ENCODE measurements around the gene TMOD3. TPM values are rescaled to one million over a fixed set of nuclear protein-coding genes. Genes with fewer than 3 reads are reported as not detected.

The TMOD3 gene
- total and polyA plus RNA-seq, 2 of the 4 experiments (the other 2 are of a cell fraction) = 10.7 to 22.0 TPM

GRCh38 chr15:51781506-51781905 lies 47.9 kb upstream of the TMOD3 start:
- H3K14ac ChIP-seq (replicated peaks; ENCODE audit: low read depth, low read length) = no peak overlapping the region
- no peaks in the 10 kb centered on the region for H4K20me1 ChIP-seq (ENCODE audit: insufficient read depth, low read length)
- no peaks in the 10 kb centered on the region for H3K27me3 ChIP-seq (ENCODE audit: control insufficient read depth, insufficient read depth, low read length)
- no peak overlapping the region for H2AK5ac ChIP-seq (ENCODE audit: low read depth, low read length)
- H3K27ac ChIP-seq (ENCODE audit: insufficient read depth, low read length) = no peak overlapping the region
- BruUV-seq (replicated peaks) = no TSS peak
- no peak overlapping the region for H3K23ac ChIP-seq (ENCODE audit: low read depth, low read length)
- H2AFZ ChIP-seq (replicated peaks; ENCODE audit: low read length, poor library complexity) = no peak overlapping the region
- no peaks in the 10 kb centered on the region for H3K9me1 ChIP-seq (ENCODE audit: insufficient read depth, low read length)
- no peak overlapping the region for H3K4me3 ChIP-seq (ENCODE audit: insufficient read depth, low read depth, low read length)
- no peaks in the 10 kb centered on the region for H3K79me1 ChIP-seq (ENCODE audit: low read depth in 1 of 2, low read length in 2 of 2)
- no CpG with 5 or more reads among the region's 2 CpGs for WGBS, 2 experiments (ENCODE audit: extremely low coverage in 2 of 2, insufficient read length in 1 of 2)
- H2BK15ac ChIP-seq (ENCODE audit: low read depth, low read length) = no peak overlapping the region
- no peaks in the 10 kb centered on the region for H3K9me3 ChIP-seq (ENCODE audit: control insufficient read depth, insufficient read depth, low read length)
- no peak overlapping the region for H3K18ac ChIP-seq (ENCODE audit: low read depth, low read length)
- no peak overlapping the region for H3K9ac ChIP-seq (ENCODE audit: low read depth, low read length)
- no peak overlapping the region for H2BK20ac ChIP-seq (ENCODE audit: low read depth, low read length)
- H3K4ac ChIP-seq (ENCODE audit: low read depth, low read length) = no peak overlapping the region
- no peak overlapping the region for H3K56ac ChIP-seq (ENCODE audit: extremely low read depth, insufficient read depth, low read length)
- H3K4me2 ChIP-seq (ENCODE audit: low read depth, low read length) = no peak overlapping the region
- TF ChIP-seq FOS (IDR thresholded peaks at IDR 0.05; ENCODE audit: low read depth, low read length) = no peak
- no peak for TF ChIP-seq POLR2A (IDR thresholded peaks at IDR 0.05; ENCODE audit: low read depth, low read length)
- no peak for TF ChIP-seq RAD21 (IDR thresholded peaks at IDR 0.05; ENCODE audit: low read length)
- TF ChIP-seq MXI1 (IDR thresholded peaks at IDR 0.05; ENCODE audit: borderline replicate concordance, low read depth, low read length) = no peak
- no peak for TF ChIP-seq RCOR1 (IDR thresholded peaks at IDR 0.05; ENCODE audit: insufficient replicate concordance, low read length)
- TF ChIP-seq CTCF (conservative IDR thresholded peaks at IDR 0.05; ENCODE audit: low read depth, low read length) = no peak
- no peak for TF ChIP-seq BHLHE40 (IDR thresholded peaks at IDR 0.05; ENCODE audit: low read depth, low read length)
- no peak for TF ChIP-seq CEBPB (IDR thresholded peaks at IDR 0.05; ENCODE audit: low read depth, low read length)
- in situ Hi-C loops (cut with MboI; ENCODE audit: low sequenced_read_pairs) (no loop called here), intact Hi-C loops (cut with micrococcal nuclease) (loop anchor here (10.0 kb wide), 1 partner anchor 443 kb away; no protein-coding TSS in a partner anchor), dilution Hi-C loops (cut with HindIII; ENCODE audit: low sequenced_read_pairs, unreplicated experiment) (no loop called here)
- no peaks in the 10 kb centered on the region for H3K4me1 ChIP-seq (ENCODE audit: control insufficient read depth, insufficient read depth, low read length)
- H4K8ac ChIP-seq (ENCODE audit: low read depth in 2 of 2, low read length in 2 of 2) = no peak overlapping the region
- H2BK5ac ChIP-seq (ENCODE audit: low read depth, low read length, poor library complexity, severe bottlenecking) = no peak overlapping the region
- no peak overlapping the region for H2AK9ac ChIP-seq (replicated peaks; ENCODE audit: low read depth, low read length, poor library complexity)
- H4K5ac ChIP-seq (ENCODE audit: low read depth, low read length) = no peak overlapping the region
- DNase-seq (no peak), ATAC-seq (ENCODE audit: low read depth) (no peak)
- H4K91ac ChIP-seq (ENCODE audit: insufficient read depth, low read depth, low read length) = no peak overlapping the region
- ChIA-PET POLR2A (ENCODE audit: unreplicated experiment) (no interaction called here), CTCF (interaction anchor here (2.4 kb wide), 1 partner anchor 132 kb away, joined by 6 read pairs; no protein-coding TSS in a partner anchor)
- no peak overlapping the region for H2BK120ac ChIP-seq (ENCODE audit: low read depth, low read length)
- H3K36me3 ChIP-seq (ENCODE audit: control insufficient read depth, insufficient read depth, low read length) = 0 out of 2 replicates have a peak, but pooled peaks cover 2% of the 10 kb centered on the region

Measured in IMR-90 (cell line).